Stimulated activated CD4-positive, alpha-beta T cell treated with anti-CD3 and anti-CD28 coated beads, Interleukin-12 subunit alpha, Interleukin-12 subunit beta, amount 100 ng/mL, for 24 hours (primary cell): ENCODE data around the gene GLT1D1.

ENCODE experiments used
- DNase-seq, 2 experiments: peaks; one replicate each; pipeline ENCODE4 v3.0.0-alpha.2; 2020; ENCODE audit warnings: low read depth in 2 of 2

Gene GLT1D1

DNA sequence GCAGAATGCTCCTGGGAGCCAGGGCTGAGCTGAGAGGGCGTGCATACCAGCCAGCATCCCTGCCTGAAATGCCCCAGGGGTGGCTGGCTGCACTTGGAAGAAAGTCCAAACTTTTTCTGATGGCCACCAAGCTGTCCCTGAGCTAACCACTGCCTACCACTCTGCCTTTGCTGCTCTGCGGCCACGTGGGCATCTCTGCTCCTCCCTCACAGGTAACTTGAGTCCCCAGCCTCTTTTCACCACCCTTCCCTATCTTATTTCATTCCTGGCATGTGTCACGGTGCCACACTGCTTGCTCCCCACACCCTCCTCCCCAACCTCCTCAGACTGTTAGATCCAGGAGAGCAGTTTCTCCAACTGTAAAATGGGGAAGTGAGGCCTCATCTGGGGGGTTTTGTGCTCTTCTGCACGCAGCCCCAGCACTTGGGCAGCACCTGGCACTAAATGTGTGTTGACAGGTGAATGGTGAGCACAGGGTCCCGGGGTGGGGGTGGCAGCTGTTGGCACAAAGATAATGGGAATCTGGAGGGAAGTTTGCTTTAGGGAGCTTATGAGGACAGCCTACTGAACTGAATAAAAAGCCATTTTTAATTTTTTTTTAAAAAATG lies 113.0 kb downstream of the GLT1D1 start:
- no peak for DNase-seq

DNA sequence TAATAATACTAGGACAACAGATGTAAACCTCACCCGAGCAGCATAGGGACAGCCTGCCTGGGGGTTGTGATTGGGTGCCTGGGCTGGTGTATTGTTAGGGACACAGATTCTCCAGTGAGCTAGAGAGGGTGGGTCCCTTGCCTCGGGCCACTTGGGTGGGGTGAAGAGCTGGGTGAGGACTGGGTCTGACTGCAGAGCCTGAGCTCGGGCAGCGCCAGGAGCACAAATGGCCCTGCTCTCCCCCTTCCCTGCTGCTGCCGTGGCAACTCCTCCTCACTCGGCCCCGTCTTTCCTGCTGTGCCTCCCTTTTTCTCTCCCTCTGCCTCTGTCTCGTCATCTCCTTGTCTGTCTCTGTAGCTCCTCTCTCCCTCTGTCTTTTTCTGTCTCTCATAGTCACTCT lies 115.4 kb downstream of the GLT1D1 start:
- no peak for DNase-seq

DNA sequence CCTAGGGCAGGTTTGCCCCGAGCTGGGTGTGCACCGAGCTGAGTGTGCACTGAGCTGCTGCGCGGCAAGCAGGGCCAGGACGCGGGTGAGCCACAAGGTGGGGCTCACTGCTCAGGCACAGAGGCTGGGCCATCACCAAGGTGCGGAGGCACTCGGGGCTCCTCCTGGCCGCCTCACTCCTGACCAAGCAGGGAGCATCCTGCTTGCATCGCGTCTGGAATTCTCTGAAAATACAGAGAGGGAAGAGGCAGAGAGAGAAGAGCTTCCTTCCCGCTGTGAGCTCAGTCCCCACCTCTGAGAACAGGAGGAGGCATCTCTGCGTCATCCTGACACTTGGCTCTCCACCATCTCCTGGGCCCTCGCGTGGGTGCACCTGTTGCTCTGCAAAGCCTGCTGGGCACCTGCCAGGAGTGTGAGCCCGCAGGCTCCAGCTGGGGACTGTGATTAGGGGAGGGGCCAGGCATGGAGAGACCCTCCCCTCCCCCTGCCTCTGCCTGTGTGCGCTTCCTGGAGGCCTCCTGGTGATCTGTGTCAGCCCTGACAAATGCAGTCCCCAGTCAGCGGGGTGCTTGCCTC lies 116.3 kb downstream of the GLT1D1 start:
- DNase-seq = no peak

DNA sequence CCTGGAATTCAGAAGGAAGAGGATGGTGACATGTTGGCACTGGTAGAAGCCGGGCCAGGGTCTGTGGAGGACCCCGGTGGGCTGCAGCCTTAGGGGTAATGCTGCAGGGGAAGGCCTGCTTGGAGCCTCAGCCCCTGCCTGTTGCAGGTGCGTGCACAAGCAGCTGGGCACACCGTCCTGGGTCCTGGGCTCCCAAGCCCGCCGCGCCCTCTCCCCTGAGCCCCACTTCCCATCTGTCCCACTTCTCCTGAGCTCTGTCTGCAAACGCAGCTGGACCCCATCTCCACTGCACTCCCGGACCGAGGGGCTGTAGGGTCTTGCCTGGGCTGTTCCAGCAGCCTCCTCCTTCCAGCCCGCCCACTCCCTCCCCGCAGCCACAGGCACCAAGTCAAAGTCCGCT lies 116.8 kb downstream of the GLT1D1 start:
- DNase-seq = no peak

GRCh38 chr12:128970941-128971340 lies 117.7 kb downstream of the GLT1D1 start:
- no peak for DNase-seq

DNA sequence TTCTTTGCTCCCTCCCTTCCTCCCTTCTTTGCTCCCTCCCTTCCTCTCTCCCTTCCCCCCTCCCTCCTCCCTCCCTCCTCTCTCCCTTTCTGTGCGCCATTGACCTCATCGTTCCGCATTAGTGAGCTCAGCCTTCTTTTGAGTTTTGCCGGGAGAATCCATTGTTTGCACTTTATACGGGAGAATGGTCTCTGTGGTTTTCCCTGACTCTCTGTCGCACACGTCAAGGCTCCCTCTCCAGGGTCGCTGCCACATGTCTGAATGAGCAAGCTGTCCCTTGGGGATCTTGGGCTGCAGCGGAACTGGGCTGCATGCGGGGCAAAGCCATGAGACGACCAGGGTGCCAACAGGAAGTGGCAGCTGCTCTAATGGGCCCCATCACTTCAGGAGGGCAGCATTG lies 118.5 kb downstream of the GLT1D1 start:
- DNase-seq = no peak

GRCh38 chr12:128973883-128974681 lies 120.8 kb downstream of the GLT1D1 start:
- no peak for DNase-seq

DNA sequence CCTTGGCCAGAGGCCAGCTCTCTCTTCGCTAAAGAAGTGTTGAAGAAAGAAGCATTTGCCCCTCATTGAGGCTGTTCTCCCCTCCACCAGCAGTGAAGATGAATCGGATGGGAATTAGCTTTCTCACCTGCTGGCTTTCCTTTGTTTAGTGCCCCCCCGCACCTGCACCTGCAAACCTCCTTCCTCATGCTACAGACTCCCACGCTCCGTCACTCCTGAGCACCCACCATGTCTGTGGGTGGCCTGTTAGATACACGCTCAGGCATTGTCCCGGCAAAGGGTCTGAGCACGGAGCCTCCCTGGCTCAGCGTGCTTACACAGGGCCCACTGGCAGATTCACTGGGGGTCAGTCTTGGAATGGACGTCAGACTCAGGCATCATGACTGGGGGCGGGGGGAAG lies 121.6 kb downstream of the GLT1D1 start:
- DNase-seq = no peak

DNA sequence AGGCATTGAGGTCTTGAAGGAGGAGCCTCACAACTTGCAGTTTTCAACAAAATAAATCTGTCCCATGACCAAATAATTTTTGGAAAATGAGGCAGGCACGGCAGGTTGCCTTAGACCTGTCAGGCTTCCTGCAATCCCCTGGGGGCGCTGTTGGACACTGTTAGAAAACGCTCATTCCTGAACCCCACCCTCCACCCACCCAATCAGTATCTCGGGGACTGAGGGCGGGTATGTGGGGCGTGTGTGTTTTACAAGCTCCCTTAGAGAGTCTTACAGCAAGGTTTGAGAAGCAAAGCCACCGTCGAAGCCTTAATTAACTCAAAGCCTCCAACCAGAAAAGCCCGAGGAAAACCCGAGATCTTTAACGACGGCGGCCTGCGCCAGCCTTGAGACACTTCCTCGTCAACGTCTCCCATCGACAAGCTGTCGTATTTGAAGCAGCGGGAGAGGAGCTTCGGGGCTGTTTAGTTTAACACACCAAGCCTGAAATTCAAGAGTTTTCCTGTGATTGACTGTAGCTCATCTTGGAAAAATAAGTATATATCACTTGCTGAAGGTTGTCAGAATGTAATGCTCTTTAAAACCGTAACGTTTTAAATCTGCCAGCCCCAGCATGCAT lies 123.0 kb downstream of the GLT1D1 start:
- DNase-seq = no peak

DNA sequence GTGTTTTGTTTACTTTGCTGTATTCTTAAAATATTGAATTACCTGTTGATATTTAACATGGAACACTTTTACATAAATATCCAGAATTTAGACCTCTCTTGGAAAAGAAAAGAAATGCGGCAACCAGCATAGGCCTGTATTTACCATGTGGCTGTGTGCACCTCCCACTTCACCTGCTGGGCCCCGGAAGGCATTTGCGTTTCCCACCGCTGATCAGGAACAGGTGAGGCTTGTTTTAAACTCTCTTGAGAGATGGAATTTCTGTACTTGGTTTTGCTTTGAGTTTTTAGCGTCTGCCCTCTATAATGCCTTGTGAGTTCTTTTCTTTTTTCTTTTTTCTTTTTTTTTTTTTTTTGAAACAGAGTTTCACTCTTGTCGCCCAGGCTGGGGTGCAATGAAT lies 124.2 kb downstream of the GLT1D1 start:
- DNase-seq = no peak

DNA sequence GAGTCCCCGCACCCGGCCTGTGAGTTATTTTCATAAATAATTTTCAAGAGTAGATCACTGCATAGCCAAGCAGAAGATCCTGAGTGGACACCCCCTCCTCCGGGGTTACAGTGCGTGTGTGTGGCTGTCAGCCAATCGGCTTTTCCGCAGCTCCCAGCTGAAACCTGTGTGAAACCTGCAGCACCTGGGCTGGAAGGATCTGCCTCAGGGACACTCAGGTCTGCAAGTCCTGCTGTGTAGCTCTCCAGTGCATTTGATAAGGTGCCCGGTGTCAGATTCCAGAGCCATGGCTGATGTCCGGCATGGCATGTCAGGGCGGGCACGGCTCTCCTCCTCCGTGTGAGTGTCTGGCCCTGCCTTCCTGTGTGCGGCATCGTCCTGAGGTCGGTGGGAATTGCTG lies 124.8 kb downstream of the GLT1D1 start:
- no peak for DNase-seq

GRCh38 chr12:128980623-128981022 lies 127.3 kb downstream of the GLT1D1 start:
- no peak for DNase-seq

DNA sequence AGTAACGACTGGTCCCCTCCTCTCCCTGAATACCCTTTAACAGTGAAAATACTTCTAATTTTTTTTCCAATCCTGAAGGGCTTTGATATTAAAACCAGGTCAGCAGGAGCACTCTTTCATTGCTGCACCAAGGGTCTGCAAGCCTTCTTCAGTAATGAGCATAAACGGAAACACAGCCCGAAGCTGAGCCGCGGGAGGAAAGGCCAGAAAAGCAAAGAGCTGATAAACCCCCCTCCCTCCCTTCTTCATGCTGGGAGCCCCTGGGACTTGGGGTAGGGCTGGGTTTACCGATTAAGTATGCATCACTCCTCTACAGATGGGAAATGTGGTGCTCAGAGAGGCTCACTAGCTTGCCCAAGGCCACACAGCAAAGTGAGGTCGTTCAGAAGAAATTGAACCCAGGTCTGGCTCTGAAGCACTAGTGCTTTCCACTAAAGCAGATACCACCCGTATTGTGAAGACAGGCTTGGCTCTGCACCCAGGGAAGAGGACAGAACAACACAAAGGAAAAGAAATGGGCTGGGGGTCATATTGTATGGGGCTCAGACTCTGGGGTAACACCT lies 128.8 kb downstream of the GLT1D1 start:
- DNase-seq = no peak

DNA sequence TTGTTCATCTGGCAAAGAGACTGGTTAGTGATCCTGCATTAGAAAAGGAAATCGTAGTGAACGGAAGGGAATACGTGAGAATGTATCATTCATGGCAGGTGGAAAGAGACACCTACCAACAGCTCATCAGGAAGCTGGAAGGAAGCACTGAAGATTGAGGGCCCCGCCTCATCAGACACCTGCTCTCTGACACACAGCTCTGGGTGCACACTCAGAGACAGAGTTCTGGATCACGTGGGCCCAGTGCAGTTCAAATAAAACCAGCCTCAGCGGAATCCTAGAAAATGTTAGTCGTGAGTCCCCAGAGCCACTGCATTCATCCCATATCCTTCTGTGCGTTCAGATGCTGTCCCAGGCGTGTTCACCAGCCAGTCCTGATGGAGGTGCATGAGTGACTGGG lies 129.7 kb downstream of the GLT1D1 start:
- DNase-seq = no peak

DNA sequence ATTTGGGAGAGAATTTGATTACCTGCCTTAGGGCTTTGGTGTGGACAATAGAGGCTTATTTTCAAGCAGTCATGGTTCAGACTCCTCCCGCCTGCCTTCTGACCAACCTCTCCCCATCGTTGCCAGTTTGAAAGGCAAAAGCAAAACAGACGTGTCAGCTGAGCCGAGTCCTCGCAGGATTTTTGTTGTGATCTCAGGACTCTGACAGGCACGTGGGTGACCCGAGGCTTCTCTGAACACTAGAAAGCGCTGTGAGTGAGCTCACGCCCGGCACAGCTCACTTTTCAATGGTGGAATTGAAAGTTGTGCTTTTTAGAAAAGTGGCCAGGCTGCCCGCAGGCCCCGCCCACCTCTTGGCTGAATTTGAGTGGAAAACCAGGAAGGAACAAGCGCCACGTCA lies 130.1 kb downstream of the GLT1D1 start:
- DNase-seq = no peak

GRCh38 chr12:128986957-128987356 lies 133.7 kb downstream of the GLT1D1 start:
- no peak for DNase-seq

- no peak for DNase-seq
Observed at GRCh38 chr12:128989287-128989686, 136.0 kb downstream of the GLT1D1 start.

DNA sequence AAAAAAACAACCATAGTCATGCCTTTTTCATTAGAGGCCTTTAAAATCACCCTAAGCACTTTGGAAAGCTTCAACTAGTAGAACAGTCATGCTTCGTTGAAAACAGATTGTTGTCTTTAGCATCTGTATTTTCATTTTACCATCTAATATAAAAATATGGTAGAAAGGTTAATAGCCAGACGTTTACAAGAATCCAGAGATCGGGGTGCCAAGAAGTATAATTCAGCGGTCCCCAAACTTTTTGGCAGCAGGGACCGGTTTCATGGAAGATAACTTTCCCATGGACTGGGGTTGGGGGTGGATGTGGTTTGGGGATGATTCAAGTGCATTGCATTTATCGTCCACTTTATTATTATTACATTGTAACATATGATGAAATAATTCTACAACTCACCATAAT lies 138.4 kb downstream of the GLT1D1 start:
- DNase-seq = no peak

DNA sequence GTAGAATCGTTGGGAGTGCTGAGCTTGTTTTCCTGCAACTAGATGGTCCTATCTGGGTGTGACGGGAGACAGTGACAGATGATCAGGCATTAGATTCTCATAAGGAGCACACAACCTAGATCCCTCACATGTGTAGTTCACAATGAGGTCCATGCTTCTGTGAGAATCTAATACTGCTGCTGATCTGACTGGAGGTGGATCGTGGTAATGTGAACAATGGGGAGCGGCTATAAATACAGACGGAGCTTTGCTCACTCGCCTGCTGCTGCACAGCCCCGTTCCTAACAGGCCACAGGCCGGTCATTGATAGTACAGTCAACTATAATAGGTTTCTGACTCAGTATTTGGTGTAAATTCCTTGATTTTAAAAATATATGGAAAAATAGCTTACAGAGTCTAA lies 138.8 kb downstream of the GLT1D1 start:
- no peak for DNase-seq

GRCh38 chr12:128992550-128992949 lies 139.3 kb downstream of the GLT1D1 start:
- DNase-seq = no peak

GRCh38 chr12:128994856-128995255 lies 141.6 kb downstream of the GLT1D1 start:
- DNase-seq = no peak

DNA sequence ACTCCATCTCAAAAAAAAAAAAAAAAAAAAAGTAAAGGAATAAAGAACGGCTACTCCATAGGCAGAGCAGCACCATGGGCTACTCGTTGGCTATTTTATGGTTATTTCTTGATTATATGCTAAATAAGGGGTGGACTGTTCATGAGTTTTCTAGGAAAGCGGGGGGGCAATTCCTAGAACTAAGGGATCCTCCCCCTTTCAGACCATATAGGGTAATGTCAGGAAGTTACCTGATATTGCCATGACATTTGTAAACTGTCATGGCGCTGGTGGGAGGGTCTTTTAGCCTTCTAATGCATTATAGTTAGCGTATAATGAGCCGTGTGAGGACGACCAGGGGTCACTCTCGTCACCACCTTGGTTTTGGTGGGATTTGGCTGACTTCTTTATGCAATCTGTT lies 142.3 kb downstream of the GLT1D1 start:
- no peak for DNase-seq

GRCh38 chr12:129001826-129002225 lies 148.5 kb downstream of the GLT1D1 start:
- DNase-seq = no peak
